ENCODE results near the gene SSBP4. TPM values are rescaled to one million over a fixed set of nuclear protein-coding genes. Genes with fewer than 3 reads are reported as not detected.
A peak's percentile ranks its signal among the peaks of the same experiment; 100 is the strongest.

SSBP4 gene
- total RNA-seq, 1 experiment from 2014 or later: 31.0 TPM

DNA sequence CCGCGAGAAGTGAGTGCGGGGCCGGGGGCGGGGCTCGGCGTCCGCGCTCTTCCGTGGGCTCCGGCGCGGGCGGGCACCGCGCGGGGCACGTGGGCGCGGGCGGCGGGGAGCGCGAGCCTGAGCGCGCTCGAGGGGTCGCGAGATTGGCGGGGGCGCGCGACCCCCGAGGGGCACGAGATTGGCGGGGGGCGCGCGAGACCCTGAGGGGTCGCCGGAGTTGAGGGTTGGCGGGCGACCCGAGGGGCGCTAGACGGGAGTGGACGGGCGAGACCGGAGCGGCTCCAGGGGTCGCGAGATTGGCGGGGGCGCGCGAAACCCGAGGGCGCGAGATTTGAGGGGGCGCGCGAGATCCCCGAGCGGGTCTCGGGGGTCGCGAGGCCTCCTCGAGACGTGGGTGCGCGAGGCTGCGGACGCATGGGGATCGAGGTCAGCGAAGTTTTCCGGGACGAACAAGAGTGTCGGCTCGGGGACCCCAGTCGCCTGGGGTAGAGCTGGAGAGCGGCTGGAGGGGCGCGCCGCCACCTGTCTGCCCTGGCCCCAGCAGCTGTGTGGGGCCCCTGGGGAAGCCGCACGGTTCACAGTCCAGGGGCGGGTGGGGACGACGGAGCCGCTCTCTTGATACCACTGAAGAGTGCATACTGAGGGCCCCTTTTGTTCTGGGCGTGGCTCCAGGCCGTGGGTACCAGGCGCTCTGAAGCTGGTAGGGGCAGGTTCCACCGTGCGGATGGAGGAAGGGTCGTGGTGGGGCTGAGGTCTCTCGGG lies 682 bp downstream of the SSBP4 start:
- no peak for DNase-seq (ENCODE audit: extremely low read depth, low read depth)

DNA sequence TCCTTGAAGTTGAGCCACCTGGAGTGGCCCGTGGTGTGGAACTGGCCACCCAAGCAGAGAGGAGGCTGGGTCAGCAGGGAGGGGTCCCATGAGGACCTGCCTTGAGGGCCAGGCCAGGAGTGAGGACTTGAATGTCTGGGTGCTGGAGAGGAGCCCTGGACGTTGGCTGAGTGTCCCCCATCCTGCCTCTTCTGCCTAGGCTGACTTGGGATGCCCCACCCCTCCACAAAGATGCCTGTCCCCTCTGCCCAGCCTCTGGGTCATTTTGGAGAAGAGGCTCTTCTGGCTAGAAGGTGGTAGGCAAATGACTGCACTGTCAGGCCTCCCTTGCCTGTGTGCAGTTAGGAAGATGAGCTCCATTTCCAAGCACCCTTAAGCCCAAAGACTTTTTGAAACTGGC lies 1.7 kb downstream of the SSBP4 start:
- no peak for DNase-seq (ENCODE audit: extremely low read depth, low read depth)

DNA sequence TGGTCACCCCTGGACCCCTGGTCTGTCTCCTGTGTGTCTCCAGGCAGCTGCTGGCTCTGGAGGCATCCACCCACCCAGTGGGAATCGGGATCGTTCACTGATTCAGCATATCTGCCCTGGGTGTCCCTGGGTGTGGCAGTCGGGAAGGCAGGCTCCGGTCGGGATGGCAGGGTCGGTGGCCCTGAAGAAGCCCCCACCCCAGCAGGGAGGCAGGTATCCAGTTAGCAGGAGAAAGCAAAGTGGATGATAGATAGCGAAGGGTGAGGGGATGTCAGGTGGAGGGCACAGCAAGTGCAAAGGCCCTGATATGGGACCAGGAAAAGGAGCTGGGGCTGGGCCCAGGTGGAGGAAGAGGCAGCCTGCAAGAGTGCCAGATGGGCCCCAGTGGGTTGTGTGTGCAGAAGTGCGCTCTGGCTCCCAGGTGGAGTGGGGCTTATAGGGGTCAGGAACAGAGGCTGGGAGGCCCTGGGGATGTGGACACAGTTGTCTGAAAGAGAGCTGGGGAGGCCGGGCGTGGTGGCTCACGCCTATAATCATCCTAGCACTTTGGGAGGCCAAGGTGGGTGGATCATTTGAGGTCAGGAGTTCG lies 2.3 kb downstream of the SSBP4 start:
- DNase-seq (ENCODE audit: extremely low read depth, low read depth): no peak

DNA sequence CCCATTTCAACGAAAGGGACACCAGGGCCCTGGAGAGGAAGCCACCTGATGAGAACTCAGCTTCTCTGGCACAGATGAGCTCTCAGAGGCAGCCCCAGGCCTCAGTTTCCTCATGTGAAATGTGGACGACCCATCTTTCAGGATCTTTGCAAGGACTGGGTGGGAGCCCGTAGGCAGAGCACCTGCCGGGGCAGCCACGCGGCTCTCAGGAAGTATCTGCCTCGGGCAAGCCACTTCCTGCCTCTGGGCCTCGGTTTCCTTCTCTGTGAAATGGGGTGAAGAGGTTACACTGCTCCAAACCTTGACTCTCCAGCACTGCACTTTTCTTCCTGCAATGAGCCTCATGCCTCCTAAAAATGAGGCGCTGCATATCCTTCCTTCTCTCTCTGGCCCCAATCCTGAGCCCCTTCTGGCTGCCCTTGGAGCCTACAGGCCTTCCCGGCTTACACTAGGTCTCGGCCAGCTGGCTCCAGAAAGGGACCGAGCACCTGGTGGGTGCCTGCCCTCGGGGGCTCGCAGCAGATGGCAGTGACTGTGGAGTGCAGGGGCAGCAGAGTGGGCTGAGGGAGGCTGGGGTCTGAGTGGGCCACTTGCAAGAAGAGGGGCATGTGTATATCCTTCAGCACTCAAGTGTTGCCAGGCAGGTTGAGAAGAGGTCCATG lies 3.5 kb downstream of the SSBP4 start:
- no peak for DNase-seq (ENCODE audit: extremely low read depth, low read depth)

DNA sequence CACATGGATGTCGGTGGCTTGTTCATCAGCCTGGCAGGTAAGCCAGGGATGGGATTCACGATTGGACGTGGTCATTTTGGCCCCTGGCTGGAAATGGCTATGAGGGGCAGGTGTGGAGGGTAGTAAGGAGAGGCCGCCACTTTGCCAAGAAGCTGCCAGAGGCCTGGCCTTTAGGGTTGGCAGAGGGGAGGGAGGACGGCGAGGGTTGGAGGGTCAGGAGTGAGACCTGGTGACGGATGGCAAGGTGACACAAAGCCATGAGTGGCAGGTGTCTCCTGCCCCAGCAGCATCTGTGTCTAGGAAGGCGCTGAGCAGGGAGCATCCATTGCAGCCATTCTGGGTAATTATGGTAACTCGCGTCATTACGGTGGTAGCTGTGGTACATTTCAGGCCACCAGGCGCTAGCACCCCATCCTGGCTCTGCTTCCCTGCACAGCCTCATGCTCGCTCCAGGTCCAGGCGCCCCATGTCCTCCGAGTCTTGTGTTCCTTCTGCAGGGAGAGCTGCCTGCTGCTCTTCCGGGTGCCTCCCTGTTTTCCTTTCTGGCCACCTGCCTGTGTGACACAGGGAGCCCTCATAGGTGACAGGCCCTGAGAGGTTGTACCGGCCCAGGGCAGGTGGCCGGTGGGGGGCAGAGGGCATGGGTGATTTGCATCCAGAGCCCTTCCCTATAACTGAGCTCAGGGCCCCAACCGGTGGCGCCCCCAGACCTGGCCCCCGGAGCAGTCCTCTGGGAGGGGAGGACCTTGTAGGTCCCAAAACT lies 4.2 kb downstream of the SSBP4 start:
- DNase-seq (ENCODE audit: extremely low read depth, low read depth): no peak

DNA sequence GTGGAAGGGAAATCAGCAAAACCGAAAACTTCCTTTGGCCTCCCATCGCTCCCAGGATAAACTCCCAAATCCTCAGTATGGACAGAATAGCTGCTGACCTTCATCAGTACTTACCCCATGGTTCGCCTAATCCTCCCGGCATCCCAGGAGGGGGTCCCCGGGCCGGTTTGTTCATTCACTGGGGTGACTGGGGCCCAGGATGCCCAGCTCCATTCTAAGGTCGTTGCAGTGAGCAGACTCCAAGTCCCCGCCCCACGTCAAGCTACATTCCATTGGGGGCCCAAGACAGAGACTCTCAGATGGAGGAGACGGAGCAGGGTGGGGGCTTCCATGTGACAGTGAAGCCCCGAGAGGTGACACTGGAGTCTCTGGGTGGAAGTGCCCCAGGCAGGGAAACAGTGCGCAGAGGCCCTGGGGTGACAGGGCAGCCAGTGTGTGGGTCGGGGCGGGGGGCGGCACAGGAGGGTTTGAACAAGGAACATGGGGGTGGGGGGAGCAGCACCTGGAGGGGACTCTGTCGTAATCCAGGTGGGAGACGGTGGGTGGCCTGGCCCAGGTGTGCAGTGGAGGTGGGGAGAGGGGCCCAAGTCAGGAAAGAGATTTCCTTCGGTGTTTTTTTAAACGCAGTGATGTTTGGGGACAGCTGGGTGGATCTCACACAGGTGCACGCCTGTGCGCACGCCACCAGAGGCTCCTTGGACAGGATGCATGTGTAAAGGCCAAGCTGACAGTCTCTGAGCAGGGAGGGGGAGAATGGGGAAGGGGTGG lies 5.1 kb downstream of the SSBP4 start:
- DNase-seq (ENCODE audit: extremely low read depth, low read depth): no peak

DNA sequence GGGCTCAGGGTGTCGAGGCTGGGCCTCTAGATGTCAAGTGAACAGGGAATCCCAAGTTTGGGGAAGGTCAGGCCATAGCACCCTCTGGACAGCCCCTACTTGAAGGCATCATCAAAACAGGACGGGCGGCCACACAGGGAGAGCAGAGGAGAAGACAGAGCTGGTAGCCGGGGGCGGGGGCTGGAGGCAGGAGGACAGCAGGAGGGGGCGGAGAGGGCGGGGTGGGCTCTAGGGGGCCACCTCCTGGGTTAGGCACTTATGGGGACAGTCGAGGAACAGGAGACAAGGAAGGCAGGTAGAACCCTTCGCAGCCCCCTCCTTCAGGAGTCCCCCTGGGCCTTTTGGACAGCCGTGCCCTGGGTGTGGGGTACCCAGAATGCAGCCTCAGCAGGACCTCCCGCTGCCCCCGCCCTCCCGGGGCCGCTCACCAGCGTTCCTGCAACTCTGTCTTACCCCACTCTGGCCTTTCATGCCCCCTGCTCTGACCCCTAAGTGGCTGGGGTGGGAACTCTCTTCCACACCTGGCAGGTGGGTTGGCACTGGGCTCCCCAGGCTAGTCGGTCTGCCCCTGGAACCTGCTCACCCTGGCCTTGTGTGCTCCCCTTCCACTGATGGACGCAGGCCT lies 5.8 kb downstream of the SSBP4 start:
- no peak for DNase-seq (ENCODE audit: extremely low read depth, low read depth)

DNA sequence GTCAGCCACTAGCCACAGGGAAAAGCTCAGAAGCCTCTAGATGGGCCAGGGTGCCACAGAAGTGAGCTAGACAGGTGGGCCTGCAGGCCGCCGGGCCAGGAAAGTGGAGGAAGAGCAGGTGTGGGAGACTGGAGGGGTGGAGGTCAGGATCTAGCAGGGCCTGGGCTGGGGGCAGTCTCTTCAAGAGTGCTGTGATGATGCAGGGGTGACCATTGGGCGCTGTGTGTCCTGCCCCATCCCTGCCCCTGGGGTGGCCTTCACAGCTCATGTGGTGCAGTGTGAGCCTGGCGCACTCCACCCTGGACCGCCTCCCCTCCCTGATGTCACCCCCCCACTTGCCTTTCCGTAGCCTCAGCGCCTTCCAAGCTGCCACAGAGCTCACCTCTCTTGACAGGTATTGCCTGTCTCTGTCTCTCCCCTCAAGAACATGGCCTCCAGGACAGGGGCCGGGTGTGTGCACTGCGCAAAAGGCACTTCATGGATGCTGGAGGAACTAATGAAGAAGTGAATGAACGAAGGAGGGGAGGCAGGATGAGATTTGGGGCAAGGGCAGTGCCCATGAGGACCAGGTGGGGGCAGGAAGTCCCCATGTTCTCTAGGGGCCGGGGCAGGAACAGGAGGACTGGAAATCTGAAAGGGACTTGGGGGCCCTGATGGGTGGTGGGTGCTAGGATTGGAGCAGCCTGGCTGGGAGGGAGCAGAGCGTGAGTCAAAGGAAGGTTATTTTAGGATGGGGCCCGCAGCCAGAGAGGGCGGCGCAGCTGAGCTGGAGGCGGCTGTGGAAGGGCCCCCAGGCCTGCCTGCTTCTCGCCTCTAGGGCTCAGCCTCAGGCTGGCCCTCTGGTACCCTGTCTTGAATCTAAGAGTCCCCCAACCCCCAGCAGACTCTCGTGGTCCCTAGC lies 6.6 kb downstream of the SSBP4 start:
- no peak for DNase-seq (ENCODE audit: extremely low read depth, low read depth)

DNA sequence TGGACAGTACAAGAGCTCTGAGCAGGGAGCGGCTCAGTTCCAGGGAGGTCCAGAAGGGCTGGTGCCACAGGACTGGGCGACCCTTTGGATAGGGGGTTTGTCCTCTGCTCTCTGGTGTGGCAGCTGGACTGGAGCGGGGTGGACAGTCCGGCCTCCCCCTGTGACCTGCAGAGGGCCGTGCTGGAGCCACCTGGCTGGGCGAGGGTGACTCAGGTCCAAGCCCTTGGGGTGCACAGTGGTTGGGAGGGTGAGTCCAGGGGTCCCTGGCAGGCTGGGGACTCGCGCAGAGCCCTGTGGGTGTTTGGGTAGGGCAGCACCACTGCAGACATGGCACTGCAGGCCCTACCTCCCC lies 7.2 kb downstream of the SSBP4 start:
- no peak for DNase-seq (ENCODE audit: extremely low read depth, low read depth)

DNA sequence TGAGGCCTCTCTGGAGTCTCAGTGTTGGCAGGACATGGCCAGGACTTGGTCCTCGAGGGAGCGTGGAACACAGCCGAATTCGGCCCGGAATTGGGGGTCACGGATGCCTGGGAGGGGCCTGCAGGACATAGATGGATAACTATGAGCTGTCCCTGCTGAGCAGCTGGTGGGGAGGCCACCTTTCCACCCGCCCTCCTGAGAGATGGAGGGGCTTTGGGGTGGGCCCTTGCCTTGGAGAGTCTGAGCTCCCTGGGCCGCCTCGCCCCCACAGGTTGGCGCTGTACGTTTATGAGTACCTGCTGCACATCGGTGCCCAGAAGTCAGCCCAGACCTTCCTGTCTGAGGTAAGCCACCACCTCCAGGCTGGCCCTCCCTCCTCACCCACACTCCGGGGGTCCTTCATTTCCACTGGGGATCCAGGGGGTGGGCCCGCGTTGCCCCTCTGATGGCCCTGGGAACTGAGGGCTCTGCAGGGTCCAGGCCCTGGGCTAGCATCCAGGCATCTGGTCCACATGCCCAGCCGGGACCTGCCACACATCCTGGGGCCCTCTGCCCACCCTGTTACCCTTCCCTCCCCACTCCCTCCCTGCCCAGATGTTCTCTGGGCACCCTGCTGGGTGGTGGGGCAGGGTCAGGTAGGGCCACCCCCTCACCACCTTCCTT lies 8.0 kb downstream of the SSBP4 start:
- DNase-seq (ENCODE audit: extremely low read depth, low read depth): no peak

DNA sequence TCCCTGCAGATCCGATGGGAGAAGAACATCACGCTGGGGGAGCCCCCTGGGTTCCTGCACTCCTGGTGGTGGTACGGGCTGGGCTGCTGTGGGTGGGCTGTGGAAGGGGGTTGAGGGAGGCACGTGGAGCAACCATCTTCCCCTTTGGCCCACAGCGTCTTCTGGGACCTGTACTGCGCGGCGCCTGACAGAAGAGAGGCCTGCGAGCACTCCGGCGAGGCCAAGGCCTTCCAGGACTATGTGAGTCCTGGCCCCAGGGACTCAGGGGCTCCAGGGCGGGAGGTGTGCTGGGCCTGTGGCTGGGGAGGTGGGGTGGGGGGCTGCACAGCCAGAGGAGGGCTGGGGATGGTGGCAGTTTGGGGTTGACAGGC lies 8.5 kb downstream of the SSBP4 start:
- no peak for DNase-seq (ENCODE audit: extremely low read depth, low read depth)

DNA sequence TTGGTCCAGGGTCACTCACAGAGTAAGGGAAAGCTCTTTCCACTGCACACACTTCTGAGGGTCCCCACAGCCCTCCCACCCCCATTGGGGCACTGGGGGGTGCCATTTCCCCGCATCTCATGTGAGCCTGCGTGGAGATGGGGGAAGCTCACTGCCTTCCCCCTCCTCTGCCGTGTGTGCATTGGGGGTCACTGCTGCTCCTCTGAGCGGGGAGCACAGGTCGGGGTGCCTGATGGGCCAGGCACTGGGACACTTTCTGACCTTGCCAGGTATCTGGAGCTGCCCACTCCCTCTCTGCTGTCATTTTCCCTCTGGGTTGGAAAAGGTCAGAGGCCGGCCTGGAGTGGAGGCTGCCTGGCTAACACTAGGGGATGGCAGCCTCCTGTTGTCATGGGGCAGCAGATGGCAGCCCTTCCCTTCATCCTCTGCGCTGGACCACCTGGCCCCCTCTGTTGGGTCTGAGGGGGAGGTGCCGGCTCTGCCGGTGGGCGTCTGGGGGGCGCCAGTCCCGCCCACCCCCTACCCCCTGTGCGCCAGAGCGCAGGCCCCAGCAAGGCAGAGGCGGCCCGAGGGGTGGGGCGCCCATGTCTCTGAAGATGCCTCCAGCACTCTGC lies 9.1 kb downstream of the SSBP4 start:
- no peak for DNase-seq (ENCODE audit: extremely low read depth, low read depth)

DNA sequence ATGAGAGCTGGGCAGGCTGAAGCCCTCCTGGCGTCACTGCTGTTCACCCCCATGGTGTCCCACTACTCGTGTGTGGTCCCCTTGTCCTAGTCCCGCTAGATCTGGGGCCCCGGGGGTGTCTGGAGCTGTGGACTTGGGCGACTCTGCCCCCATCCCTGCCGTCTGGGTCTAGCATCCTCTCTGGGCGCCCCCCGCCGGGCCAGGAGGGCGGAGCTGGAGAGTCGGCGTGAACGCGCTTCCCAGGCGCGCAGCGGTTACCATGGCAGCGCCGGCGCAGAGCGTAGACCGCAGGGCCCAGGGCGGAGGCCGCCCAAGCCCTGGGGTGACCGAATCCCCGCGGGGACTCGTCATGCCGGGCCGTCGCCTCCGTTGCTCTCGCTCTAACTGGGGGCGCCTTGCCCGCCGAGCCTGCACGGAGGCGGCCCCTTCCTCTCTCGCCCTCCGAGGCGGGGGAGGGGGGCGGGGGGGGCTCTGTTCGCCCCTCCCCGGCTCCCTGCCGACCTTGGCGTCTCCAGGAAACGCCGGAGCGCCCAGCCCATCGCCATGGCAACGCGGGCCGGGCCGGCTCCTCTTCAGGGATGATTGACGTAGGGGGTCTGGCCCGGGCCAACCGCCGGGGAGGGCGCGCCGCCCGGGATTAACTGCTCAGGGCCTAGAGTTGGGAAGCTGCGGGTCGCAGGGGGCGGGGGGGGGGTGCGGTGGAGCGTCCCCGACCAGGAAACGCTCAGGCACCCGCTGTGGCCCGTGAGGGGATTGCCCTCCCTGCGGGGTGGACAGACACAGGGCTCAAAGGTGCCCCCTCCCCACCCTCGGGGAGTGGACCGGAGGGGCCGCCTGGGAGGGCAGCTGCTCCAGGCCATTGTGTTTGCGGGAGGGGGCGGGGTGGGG lies 9.8 kb downstream of the SSBP4 start:
- peak; percentile 66 for DNase-seq (ENCODE audit: extremely low read depth, low read depth)

DNA sequence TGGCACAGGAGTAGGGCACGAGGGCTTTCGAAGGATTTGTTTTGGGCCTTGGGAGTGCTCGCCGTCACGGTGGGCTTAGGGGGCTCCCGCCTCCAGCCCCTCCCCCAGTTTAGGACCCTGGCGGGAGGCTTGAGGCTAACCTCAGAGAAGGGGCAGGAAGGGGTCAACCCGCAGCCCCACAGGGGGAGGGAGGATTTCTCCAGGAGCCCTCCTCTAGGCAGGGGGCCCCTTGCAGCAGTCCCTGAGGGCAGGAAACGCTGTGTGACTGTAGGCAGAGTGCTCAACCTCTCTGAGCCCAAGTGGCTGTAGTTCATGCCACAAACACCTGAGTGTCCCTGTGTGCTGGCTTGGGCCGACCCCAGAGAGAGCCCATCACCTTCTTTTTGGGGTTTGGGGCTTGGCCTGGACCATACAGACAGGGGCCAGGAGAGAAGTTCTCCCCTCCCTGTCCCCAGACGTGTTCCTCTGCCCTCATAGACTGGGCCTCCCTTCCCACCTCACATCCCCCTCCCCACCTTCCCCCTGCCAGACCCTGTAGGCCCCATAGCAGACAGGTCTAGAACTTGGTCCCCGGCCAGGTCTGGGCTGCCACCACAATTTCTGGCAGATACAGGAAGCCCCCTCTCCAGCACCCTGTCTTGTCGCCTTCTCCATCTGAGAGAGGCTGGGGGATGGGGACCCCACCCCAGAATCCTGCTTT lies 10.7 kb downstream of the SSBP4 start:
- DNase-seq (ENCODE audit: extremely low read depth, low read depth): no peak

DNA sequence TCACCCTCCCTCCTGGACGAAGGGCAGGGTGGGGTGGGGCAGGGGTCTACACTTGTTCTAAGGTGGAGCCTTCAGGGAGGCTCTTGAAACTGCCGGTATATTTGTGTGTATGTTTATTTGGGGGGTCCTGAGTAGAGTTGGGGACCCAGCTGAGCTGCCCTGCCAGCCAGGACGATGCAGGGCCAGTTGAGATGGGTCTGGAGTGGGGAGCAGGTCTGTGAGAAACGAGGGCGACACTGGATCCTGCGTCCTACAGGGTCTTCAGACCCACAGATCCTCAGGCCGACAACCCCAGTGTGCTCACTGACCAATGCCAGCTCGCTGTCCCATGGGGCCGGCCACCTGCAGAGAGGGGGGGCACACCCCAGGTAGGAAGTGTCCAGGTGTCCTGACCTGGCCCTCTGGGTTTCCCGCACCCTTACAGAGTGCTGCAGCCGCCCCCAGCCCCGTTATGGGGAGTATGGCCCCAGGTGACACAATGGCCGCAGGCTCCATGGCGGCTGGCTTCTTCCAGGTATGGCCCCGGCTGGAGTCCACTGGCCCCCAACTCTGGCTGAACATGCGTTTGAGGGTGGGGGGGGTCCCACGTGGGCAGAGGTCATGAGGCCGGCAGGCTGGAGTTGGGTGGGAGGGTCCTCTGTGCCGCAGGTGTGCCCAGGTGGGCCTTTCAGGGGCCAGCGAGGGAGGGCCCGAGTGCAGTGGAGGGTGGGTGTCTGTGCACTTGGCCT lies 11.4 kb downstream of the SSBP4 start:
- no peak for DNase-seq (ENCODE audit: extremely low read depth, low read depth)

Data from NCI-H460 (cell line).